B cell (primary cell): ENCODE results near the gene CTR9.

Experiments used
- EZH2 ChIP-seq: IDR thresholded peaks from 2 replicates; pipeline ENCODE4 v1.6.1; 2012; ENCODE audit warnings: borderline replicate concordance, low read depth, mild to moderate bottlenecking, moderate library complexity, low read length; ENCODE audit not compliant: insufficient read depth, poor library complexity, severe bottlenecking
- TF ChIP-seq, protein P1 (sequence below): fragments of 200-600 bp; IDR thresholded peaks from one replicate; pipeline ENCODE4 v1.8.0; 2022; ENCODE audit warnings: antibody characterized with exemption, mild to moderate bottlenecking

DNA sequence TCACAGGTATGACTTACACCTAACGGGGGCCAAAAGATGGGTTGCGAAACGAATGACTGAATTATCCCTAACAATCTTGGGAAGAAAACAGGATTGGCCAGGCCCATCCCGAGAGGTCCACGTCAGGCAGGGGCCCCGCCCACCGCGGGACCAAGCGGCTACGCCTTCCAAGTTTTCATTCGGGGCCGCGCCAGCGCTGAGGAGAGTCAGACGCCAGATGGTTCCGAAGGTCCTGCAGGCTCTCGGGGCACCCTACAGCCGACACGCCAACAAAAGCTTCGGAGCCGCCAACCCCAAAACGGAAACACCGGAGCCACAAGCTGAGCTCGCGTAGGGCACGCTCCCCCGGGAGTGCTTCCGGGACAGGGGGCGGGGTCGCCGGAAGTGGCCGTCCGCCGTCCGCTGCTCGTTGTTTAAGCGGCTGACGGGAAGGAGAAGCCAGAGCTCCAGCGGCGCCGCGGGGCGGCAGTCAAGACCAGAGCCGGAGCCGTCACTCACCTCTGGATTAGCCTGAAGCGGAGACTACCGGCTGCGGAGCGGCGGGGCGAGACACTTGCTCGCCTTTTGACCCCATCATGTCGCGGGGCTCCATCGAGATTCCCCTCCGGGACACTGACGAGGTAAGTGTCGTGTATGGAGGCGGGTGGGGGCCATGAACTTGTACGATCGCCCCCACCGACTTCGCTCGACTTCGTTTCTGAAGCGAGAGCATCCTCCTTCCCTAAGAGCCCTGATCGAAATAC is at the start of gene CTR9:
- TF ChIP-seq, protein P1, sequence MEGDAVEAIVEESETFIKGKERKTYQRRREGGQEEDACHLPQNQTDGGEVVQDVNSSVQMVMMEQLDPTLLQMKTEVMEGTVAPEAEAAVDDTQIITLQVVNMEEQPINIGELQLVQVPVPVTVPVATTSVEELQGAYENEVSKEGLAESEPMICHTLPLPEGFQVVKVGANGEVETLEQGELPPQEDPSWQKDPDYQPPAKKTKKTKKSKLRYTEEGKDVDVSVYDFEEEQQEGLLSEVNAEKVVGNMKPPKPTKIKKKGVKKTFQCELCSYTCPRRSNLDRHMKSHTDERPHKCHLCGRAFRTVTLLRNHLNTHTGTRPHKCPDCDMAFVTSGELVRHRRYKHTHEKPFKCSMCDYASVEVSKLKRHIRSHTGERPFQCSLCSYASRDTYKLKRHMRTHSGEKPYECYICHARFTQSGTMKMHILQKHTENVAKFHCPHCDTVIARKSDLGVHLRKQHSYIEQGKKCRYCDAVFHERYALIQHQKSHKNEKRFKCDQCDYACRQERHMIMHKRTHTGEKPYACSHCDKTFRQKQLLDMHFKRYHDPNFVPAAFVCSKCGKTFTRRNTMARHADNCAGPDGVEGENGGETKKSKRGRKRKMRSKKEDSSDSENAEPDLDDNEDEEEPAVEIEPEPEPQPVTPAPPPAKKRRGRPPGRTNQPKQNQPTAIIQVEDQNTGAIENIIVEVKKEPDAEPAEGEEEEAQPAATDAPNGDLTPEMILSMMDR, result no peak
- no peak for TF ChIP-seq EZH2
